ENCODE measurements around the gene ANKS4B. TPM values are rescaled to one million over a fixed set of nuclear protein-coding genes. Genes with fewer than 3 reads are reported as not detected.

ANKS4B gene, protein sequence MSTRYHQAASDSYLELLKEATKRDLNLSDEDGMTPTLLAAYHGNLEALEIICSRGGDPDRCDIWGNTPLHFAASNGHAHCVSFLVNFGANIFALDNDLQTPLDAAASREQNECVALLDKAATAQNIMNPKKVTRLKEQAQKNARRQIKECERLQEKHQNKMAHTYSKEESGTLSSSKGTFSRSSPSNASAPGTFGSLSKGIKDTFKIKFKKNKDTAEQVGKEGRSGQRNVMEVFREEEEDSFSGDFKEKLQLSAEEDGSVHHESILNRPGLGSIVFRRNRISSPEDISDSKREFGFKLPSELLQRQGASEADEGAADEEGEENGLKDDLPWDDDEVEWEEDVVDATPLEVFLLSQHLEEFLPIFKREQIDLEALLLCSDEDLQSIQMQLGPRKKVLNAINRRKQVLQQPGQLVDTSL
- total RNA-seq (2022) = 3.2 and 5.5 TPM in 2 replicates
- Bru-seq, nascent RNA = percentile 54 among the genes with signal in this experiment
- percentile 41 among the genes with signal in this experiment for BruChase-seq, experiment 1, labeled RNA remaining after a 6-hour chase
- BruChase-seq, experiment 2, labeled RNA remaining after a 2-hour chase = percentile 39 among the genes with signal in this experiment
- long read RNA-seq, full-length matches to known transcripts = 10 of 10 reads
- long read RNA-seq, partial matches to known transcripts = 0 of 10 reads
- long read RNA-seq, other reads (novel, unspliced or antisense) = 0 of 10 reads

DNA sequence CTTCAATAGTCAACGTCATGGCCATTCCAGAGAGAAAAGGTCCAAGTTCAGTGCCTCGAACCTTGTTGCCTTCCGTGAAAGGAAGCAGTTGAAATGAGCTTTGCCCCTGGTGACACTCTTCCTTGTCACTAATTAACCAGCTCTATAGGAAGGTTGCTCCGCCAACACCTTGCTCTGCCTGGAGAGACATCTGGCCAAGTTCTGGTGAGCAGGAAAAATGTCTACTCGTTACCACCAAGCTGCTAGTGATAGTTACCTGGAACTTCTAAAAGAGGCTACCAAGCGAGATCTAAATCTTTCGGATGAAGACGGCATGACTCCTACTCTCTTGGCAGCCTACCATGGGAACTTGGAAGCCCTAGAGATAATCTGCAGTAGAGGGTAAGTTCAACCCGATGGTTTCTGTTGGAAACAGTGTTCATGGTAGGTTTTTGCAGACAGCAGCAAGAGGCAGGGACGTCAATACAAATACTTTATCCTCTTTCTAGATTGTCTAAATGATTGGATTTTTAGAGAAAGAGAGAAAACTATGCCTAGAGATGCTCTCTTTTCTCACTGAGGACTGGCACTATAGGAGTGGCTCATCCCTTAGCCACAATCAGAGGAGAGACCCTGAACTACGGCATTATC lies at the start of gene ANKS4B:
Gene ANKS4B (plus strand): TSS at position 179 of the 630 bp plus-strand sequence. CDS start 39 bp downstream, at position 218.
- peak within 1 kb of the TSS; percentile 78 for H3K4me3 Mint-ChIP-seq (ENCODE audit: low read depth, unreplicated experiment)
- H3K4me1 Mint-ChIP-seq (ENCODE audit: low read depth, unreplicated experiment) = peaks cover 29% of the 10 kb centered on the region
- CTCF ChIA-PET = interaction anchor here (0.6 to 2.3 kb wide), 6 partner anchors 23 to 67 kb away, joined by 3 to 9 read pairs (median 4); no protein-coding TSS in a partner anchor
- TF ChIP-seq, protein P1, sequence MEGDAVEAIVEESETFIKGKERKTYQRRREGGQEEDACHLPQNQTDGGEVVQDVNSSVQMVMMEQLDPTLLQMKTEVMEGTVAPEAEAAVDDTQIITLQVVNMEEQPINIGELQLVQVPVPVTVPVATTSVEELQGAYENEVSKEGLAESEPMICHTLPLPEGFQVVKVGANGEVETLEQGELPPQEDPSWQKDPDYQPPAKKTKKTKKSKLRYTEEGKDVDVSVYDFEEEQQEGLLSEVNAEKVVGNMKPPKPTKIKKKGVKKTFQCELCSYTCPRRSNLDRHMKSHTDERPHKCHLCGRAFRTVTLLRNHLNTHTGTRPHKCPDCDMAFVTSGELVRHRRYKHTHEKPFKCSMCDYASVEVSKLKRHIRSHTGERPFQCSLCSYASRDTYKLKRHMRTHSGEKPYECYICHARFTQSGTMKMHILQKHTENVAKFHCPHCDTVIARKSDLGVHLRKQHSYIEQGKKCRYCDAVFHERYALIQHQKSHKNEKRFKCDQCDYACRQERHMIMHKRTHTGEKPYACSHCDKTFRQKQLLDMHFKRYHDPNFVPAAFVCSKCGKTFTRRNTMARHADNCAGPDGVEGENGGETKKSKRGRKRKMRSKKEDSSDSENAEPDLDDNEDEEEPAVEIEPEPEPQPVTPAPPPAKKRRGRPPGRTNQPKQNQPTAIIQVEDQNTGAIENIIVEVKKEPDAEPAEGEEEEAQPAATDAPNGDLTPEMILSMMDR (IDR thresholded peaks at IDR 0.05; ENCODE audit: unreplicated experiment) = no peak
- peak within 1 kb of the TSS; percentile 45 for H3K27ac Mint-ChIP-seq (ENCODE audit: unreplicated experiment)
- peaks cover 6% of the 10 kb centered on the region for H3K36me3 Mint-ChIP-seq (ENCODE audit: insufficient read depth, unreplicated experiment)
- BruUV-seq (replicated peaks) = TSS peak; percentile 85
- peak; percentile 38 for DNase-seq
- H3K27me3 Mint-ChIP-seq (ENCODE audit: unreplicated experiment) = no peaks in the 10 kb centered on the region
- intact Hi-C loops (cut with micrococcal nuclease; ENCODE audit: unreplicated experiment) = loop anchor here (5.0 kb wide), 1 partner anchor 44 kb away; the partner anchor contains the start of gene CRYM
- H3K9me3 Mint-ChIP-seq (ENCODE audit: low read depth, unreplicated experiment) = peaks cover 3% of the 10 kb centered on the region

DNA sequence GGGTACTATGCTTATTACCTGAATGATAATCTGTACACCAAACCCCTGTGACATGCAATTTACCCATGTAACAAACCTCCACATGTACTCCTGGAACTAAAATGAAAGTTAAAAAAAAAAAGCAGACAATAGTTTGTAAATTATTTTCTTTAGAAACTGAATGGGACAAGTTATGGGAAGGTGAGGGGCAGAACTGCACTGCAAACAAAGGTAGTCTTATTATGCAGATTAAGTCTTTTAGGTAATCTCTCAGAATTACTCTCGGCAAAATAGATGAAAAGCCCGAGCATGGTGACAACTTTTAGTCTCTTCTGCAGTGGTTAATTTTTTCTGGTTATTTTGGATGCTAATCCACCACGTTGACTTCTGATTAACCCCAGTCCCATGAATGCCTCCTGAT lies 49.5 kb upstream of the ANKS4B start:
- Mint-ChIP-seq H3K9me3 (ENCODE audit: low read depth, unreplicated experiment) (peaks cover 2% of the 10 kb centered on the region), H3K27ac (ENCODE audit: unreplicated experiment) (no peak overlapping the region), H3K4me3 (ENCODE audit: low read depth, unreplicated experiment) (no peak overlapping the region), H3K36me3 (ENCODE audit: insufficient read depth, unreplicated experiment) (peaks cover 27% of the 10 kb centered on the region), H3K27me3 (ENCODE audit: unreplicated experiment) (no peaks in the 10 kb centered on the region), H3K4me1 (ENCODE audit: low read depth, unreplicated experiment) (peaks cover 8% of the 10 kb centered on the region)
- CTCF ChIA-PET = no interaction called here
- TF ChIP-seq, protein P1 (IDR thresholded peaks at IDR 0.05; ENCODE audit: unreplicated experiment) = no peak
- BruUV-seq (replicated peaks) = no TSS peak
- intact Hi-C loops (cut with micrococcal nuclease; ENCODE audit: unreplicated experiment) = no loop called here
- no peak for DNase-seq

DNA sequence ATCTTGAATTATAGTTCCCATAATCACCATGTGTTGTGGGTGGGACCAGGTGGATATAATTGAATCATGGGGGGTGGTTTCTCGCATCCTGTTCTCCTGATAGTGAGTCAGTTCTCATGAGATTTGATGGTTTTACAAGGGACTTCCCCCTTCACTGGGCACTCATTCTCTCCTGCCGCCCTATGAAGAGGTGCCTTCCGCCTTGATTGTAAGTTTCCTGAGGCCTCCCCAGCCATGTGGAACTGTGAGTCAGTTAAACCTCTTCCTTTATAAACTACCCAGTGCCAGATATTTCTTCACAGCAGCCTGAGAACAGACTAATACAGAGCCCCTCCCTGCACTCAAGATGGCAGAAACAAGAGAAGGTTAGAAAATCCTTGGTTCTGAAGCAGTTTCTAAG lies 48.7 kb upstream of the ANKS4B start:
- no peak overlapping the region for H3K27ac Mint-ChIP-seq (ENCODE audit: unreplicated experiment)
- H3K4me3 Mint-ChIP-seq (ENCODE audit: low read depth, unreplicated experiment) = no peak overlapping the region
- CTCF ChIA-PET = no interaction called here
- no peak for DNase-seq
- TF ChIP-seq, protein P1 (IDR thresholded peaks at IDR 0.05; ENCODE audit: unreplicated experiment) = no peak
- intact Hi-C loops (cut with micrococcal nuclease; ENCODE audit: unreplicated experiment) = no loop called here
- peaks cover 27% of the 10 kb centered on the region for H3K36me3 Mint-ChIP-seq (ENCODE audit: insufficient read depth, unreplicated experiment)
- peaks cover 2% of the 10 kb centered on the region for H3K9me3 Mint-ChIP-seq (ENCODE audit: low read depth, unreplicated experiment)
- no TSS peak for BruUV-seq (replicated peaks)
- peaks cover 8% of the 10 kb centered on the region for H3K4me1 Mint-ChIP-seq (ENCODE audit: low read depth, unreplicated experiment)
- no peaks in the 10 kb centered on the region for H3K27me3 Mint-ChIP-seq (ENCODE audit: unreplicated experiment)

DNA sequence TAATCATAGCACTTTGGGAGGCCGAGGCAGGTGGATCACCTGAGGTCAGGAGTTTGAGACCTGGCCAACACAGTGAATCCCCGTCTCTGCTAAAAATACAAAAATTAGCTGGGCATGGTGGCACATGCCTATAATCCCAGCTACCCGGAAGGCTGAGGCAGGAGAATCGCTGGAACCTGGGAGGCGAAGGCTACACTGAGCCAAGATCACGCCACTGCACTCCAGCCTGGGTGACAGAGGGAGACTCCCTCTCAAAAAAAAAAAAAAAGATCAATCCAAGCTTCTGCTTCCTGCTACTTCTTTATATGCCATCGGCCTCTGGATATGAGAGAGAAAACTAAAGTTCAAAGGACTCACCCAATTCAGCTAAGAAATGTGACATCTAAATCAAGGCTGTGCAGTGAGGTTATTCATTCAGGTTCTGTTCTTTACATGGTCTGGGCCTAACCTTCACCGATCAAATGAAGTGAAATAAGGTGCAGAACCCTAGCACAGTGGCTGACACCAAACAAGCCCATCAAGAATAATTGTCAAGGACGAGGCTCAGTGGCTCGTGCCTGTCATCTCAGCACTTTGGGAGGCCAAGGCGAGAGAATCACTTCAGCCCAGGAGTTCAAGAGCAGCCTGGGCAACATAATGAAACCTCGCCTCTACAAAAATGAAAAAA lies 47.7 kb upstream of the ANKS4B start:
- H3K36me3 Mint-ChIP-seq (ENCODE audit: insufficient read depth, unreplicated experiment) = peaks cover 21% of the 10 kb centered on the region
- DNase-seq = no peak
- BruUV-seq (replicated peaks) = no TSS peak
- intact Hi-C loops (cut with micrococcal nuclease; ENCODE audit: unreplicated experiment) = no loop called here
- peaks cover 2% of the 10 kb centered on the region for H3K9me3 Mint-ChIP-seq (ENCODE audit: low read depth, unreplicated experiment)
- CTCF ChIA-PET = interaction anchor here (0.7 kb wide), 1 partner anchor 402 kb away, joined by 3 read pairs; no protein-coding TSS in a partner anchor
- no peak overlapping the region for H3K27ac Mint-ChIP-seq (ENCODE audit: unreplicated experiment)
- H3K27me3 Mint-ChIP-seq (ENCODE audit: unreplicated experiment) = no peaks in the 10 kb centered on the region
- H3K4me1 Mint-ChIP-seq (ENCODE audit: low read depth, unreplicated experiment) = peaks cover 8% of the 10 kb centered on the region
- TF ChIP-seq, protein P1 (IDR thresholded peaks at IDR 0.05; ENCODE audit: unreplicated experiment) = no peak
- H3K4me3 Mint-ChIP-seq (ENCODE audit: low read depth, unreplicated experiment) = no peak overlapping the region
